Measurements from ENCODE around the gene BEND3.

- TF ChIP-seq CTCF (IDR thresholded peaks at IDR 0.05 in 2 of 3, conservative IDR thresholded peaks at IDR 0.05 in 1 of 3; ENCODE audit: insufficient read depth in 2 of 3, low read depth in 1 of 3, low read length in 3 of 3), result peak in 1 of 3 experiments; percentile 23; a peak in 1 of 6 replicates
- TF ChIP-seq NR3C1 (CRISPR knock-in tag; IDR thresholded peaks at IDR 0.05), result no peak
- no peak for TF ChIP-seq REST (IDR thresholded peaks at IDR 0.05; ENCODE audit: borderline replicate concordance)
- no peak for TF ChIP-seq REST (CRISPR knock-in tag; IDR thresholded peaks at IDR 0.05; ENCODE audit: low read depth)
- no peak for TF ChIP-seq ETS1 (conservative IDR thresholded peaks at IDR 0.05; ENCODE audit: control insufficient read depth, low read depth, low read length)
- no peak for TF ChIP-seq JUNB (CRISPR knock-in tag; conservative IDR thresholded peaks at IDR 0.05)
- no peak for TF ChIP-seq SMARCA5 (IDR thresholded peaks at IDR 0.05)
- no peak for TF ChIP-seq SMAD3 (CRISPR knock-in tag; conservative IDR thresholded peaks at IDR 0.05)
- no peak for TF ChIP-seq HDAC2 (IDR thresholded peaks at IDR 0.05)
- no peak for TF ChIP-seq MTF1 (CRISPR knock-in tag; IDR thresholded peaks at IDR 0.05; ENCODE audit: borderline replicate concordance)
- no peak for TF ChIP-seq MTA2 (IDR thresholded peaks at IDR 0.05; ENCODE audit: low read depth)
- no peak for TF ChIP-seq THRA (IDR thresholded peaks at IDR 0.05)
- TF ChIP-seq MEF2A (IDR thresholded peaks at IDR 0.05; ENCODE audit: control insufficient read depth, low read depth, low read length), result no peak
- no peak for TF ChIP-seq PRMT5 (CRISPR knock-in tag; IDR thresholded peaks at IDR 0.05)
Observed at GRCh38 chr6:107079429-107079828, 35.9 kb downstream of the BEND3 start.
